Ishikawa (cell line): ENCODE data around the gene MPLKIP.

Experiments used
- CEBPB ChIP-seq: IDR thresholded peaks from 2 replicates; pipeline ENCODE4 v1.6.1; 2012
- EP300 ChIP-seq: IDR thresholded peaks from 2 replicates; pipeline ENCODE4 v1.6.1; 2012; ENCODE audit warnings: borderline replicate concordance
- MAX ChIP-seq: IDR thresholded peaks from 2 replicates; pipeline ENCODE4 v1.6.1; 2012
- RAD21 ChIP-seq: IDR thresholded peaks from 2 replicates; pipeline ENCODE4 v1.6.1; 2012; ENCODE audit warnings: low read depth
- REST ChIP-seq: IDR thresholded peaks from 2 replicates; pipeline ENCODE4 v1.6.1; 2012; ENCODE audit warnings: low read depth, mild to moderate bottlenecking
- TAF1 ChIP-seq: IDR thresholded peaks from 2 replicates; pipeline ENCODE4 v1.6.1; 2012; ENCODE audit warnings: low read depth, mild to moderate bottlenecking
- TCF12 ChIP-seq: IDR thresholded peaks from 2 replicates; pipeline ENCODE4 v1.6.1; 2012; ENCODE audit warnings: low read depth
- YY1 ChIP-seq: IDR thresholded peaks from 2 replicates; pipeline ENCODE4 v1.6.1; 2012; ENCODE audit warnings: low read depth

- TF ChIP-seq REST (no peak), YY1 (no peak), EP300 (no peak), TCF12 (no peak), RAD21 (no peak), CEBPB (no peak), MAX (no peak), TAF1 (no peak)
Observed at GRCh38 chr7:40165216-40165615, 30.8 kb upstream of the MPLKIP start.
